ENCODE results near the gene WDFY1.
A peak's percentile ranks its signal among the peaks of the same experiment; 100 is the strongest.

WDFY1 gene, protein sequence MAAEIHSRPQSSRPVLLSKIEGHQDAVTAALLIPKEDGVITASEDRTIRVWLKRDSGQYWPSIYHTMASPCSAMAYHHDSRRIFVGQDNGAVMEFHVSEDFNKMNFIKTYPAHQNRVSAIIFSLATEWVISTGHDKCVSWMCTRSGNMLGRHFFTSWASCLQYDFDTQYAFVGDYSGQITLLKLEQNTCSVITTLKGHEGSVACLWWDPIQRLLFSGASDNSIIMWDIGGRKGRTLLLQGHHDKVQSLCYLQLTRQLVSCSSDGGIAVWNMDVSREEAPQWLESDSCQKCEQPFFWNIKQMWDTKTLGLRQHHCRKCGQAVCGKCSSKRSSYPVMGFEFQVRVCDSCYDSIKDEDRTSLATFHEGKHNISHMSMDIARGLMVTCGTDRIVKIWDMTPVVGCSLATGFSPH

DNA sequence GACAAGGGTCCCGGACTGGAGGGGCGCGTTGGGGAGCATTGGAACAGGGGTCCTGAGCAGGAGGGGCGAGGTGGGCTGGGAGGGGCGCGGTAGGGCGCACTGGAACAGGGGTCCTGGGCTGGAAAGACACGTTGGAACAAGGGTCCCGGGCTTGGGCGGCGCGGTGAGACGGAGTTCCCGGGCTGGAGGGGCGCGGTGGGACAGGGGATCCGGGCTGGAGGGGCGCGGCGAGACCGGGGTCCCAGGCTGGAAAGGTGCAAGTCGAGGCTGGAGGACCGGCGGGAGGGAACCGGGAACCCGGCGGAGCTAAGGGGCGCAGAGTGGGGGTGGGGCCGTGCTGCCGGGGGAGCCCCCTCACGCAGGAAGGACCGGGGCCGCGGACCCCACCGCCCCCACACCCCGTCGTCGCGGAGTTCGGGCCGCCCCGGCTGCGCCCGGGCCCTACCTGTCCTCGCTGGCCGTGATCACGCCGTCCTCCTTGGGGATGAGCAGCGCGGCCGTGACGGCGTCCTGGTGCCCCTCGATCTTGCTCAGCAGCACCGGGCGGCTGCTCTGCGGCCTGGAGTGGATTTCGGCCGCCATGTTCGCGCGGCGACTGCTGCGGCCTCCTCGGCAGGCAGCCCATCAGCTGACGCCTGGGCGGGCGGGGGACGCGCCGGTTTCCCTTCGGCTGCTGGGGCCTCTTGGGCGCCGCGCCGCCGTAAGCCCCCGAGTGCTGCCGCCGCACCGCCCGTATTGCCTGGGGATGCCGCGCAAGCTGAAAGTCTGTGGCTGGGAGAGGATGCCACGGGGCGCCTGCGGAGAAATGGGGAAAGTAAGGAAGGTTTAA, at the start of gene WDFY1:
Gene WDFY1, minus strand, starts transcription at position 633 of the 829 bp plus-strand sequence. Its CDS starts 51 bp downstream, at position 582.
- DNase-seq = peak; percentile 79

DNA sequence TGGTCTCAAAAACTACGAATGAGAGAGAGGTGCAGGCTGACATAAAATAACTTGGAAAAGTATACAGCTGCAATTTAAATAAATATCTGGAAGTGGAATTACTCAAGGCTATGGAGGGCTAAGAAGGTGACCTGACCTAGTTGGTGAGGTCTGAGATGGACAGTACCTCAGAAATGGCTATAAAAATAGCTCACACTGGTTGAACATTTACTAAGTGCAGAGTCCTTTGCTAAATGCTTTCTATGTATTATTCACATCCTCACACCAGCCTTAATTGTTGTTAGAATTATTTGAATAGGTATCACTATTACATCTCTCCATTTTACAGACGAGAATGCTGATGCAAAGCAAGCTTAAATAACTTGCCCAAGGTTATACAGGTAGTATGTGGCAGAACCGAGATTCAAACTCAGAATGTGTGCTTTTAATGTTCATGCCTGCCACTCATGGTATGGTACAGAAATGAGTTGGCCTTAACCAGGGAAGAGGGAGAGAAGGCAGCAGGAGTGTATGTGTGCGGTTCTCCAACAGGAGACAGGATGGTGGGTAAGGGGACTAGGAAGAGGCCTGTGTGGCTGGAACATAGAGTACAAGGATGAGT, 49.5 kb upstream of the WDFY1 start:
- no peak for DNase-seq

DNA sequence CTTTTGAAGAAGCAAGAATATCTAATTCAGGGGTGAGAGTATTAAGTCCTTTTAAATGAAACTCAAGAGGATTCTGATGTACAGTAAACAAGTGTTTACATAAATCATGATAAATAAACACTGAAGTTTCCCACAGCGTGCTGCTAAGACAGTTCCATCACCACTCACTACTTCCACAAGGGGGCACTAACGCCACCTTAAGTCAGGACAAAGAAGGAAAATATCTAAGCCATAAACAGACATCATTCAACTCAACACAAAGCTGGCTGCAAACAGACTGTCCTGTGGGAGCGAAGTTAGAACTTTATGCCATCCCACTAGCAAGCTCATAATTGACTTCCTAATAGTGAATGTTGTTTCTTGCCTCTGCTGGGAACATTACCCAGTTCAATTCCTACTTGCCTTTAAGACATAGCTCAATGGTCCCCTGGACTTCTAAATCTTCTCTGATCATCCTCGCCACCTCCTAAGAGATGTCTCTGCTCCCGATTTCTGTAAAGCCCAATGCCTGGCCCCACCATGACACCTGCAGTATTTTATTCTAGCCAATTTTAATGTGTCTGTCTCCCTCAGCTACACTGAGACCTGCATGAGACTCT, 48.6 kb upstream of the WDFY1 start:
- peak; percentile 56 for DNase-seq

DNA sequence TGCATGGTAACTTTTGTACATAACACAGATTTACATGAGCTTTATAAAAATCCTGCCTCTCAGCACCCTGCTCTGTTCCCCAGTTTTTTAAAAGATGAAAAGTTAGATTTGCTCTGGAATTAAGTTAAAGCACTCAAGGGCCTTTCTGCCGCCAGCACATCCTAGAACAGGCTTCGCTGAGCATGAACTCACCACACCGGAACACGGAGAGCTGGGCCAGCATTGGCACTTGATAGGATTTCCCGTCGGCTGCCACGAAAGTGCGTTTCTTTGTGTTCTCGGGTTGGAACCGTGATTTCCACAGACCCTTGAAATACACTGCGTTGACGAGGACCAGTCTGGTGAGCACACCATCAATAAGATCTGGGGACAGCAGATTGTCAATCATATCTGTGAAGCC, 46.5 kb upstream of the WDFY1 start:
- no peak for DNase-seq

DNA sequence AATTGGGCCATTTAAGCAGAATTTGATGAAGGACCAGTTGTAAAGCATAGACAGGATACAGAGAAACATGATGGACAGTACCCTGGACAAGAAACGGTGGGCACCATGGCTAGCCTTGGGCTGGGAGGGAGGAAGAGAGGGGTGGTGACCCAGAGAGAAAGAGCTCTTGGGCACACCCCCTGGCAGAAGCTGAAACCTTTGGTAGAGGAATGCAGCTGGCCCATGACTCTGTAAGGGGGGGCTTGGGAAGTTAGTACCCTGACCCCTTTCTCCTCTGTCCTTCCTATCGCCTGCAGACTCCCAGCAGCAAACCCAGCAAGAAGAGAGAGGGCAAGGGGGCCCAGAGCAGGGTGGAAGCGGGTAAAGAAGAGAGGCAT, 44.7 kb upstream of the WDFY1 start:
- DNase-seq = no peak

DNA sequence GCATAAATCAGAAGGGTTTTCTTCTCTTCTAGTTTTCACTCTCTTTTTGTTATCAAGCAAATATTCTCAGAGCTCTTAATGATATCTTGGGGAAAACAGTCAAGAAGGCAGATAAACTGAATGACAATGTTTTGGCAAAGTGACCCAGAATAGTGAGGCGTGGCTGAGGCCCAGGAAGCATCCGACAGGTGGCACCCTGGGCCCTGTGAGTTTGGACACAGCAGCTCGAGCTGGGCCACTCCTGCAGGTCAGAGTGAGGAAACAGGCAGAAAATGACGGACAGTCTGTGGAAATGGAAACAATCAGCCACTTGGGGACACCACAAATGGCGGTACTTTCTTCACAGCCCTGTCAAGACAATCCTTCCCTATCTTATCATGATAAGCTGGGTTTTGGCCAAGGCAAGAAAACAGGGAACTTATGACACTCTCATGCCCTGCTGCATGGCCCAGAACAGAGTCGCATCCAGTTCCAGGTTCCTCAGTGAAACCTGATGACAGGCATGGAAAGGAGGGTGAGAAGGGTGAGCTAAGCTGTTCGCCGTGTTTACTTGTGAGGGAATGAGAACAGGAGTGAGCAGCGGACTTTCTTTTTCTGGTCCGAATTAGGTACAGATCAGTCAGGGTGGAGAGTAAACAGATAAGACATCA, 44.2 kb upstream of the WDFY1 start:
- peak; percentile 11 for DNase-seq

DNA sequence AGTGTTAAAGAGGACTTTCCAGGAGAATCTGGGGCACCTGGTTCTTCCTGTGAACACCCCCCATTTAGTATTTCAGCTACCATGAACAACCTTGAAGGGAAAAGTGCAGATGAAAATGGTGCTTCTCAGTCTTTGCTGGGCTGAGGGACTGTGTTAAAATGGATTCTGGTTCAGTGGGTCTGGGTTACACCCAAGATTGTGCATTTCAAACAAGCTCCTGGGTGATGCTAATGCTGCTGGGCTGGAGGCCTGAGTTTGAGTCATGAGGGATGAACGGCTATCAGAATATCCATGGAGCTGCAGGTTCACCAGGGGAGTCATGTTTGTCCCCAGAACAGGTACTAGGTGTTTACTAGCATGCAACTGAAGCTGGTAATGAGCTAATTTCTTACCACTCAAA, 36.1 kb upstream of the WDFY1 start:
- DNase-seq = no peak

DNA sequence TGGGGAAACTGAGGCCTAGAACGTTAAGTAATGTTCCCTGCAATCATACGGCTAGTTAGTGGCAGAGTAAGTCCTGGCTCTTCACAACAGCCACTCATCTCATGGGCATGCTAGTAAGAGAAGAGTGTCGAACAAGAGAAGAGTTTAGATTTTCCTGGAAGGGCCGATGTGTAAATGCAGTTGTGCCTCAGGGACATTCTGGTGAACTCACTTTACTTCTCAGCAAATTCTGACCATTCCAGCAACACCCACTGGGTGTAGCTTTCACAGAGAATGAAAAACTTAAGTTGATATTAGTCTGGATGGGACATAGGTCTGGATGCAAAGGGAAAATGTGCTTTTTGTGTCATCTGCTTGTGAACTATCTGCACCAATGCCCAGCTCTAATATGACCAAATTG, 35.7 kb upstream of the WDFY1 start:
- no peak for DNase-seq

DNA sequence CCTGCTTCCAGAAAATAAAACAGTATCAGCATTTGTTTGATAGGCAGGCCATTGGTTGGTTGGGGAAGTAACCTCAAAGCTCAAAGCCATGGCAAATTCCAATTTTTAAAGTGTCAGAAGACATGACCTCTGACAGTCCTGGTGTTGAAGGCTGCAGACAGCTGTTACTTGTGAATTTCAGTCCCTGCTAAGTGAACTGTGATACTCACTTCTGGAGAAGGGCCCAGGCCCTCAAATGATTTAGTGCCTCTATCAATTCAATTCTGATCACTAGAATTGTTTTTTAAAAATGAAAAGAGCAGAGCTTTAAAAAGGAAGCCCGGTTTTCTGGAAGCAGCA, 35.2 kb upstream of the WDFY1 start:
- DNase-seq = no peak

DNA sequence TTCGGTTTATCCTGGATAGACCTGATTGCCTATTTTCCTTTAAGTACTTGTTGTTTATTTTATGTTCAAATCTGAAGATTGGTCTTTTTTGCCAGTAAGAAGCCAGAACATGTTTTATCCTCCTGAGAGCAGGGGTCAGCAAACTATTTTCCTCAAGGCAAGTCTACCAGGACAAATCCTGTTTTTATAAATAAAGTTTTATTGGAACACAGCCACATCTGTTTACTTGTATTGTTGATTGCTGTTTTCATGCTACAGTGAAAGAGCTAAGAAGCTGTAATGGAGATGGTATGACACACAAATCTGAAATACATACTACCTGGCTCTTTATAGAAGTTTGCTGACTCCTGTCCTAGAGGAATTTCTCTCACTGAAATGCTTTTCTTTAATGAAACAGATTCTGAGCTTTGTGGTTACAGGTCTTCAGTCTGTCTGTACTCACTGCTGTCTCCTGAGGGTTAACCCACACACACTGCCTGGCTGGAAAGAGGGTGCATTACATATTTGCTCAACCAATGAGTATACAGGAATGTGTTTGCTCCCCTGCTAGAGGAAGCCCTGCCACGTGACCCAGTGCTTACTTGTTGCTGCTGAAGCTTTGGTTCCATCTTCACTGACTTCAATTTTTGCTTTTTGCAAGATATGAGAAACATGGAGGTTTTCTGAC, 34.7 kb upstream of the WDFY1 start:
- no peak for DNase-seq

DNA sequence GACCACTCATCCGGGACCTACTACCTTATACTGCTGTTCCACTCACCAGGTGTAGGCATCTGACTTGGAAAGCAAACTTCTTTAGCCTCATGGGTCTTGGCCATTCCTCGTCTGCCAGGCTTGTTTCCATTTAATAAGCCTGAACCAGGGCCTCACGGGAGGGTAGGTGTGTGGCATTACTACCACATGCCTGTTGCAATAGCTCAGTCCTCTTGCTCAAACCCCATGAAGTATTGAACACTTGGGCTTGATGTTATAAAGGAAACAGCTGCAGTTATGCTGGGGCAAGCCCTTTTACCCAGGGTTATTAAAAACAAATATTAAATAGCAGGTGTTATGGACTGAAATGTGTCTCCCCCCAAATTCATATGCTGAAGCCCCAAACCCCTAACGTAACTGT, 33.3 kb upstream of the WDFY1 start:
- DNase-seq = no peak

DNA sequence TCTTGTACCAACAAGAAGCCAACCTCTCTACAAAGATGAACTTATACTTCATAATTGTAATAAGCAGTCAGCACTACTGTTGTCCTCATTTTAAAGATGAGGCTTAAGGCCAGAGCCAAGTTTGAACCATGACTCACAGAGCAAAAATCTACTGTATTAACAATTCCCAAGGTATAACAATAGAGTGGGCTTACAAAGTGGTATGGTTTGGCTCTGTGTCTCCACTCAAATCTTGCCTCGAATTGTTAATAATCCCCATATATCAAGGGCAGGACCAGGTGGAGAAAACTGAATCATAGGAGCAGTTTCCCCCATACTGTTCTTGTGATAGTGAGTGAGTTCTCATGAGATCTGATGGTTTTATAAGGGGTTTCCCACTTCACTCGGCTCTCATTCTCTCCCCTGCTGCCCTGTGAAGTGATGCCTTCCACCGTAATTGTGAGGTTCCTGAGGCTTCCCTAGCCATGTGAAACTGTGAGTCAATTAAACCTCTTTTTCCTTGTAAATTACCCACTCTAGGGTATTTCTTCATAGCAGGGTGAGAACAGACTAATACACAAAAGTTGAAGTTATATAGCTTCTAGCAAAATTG, 31.6 kb upstream of the WDFY1 start:
- no peak for DNase-seq

DNA sequence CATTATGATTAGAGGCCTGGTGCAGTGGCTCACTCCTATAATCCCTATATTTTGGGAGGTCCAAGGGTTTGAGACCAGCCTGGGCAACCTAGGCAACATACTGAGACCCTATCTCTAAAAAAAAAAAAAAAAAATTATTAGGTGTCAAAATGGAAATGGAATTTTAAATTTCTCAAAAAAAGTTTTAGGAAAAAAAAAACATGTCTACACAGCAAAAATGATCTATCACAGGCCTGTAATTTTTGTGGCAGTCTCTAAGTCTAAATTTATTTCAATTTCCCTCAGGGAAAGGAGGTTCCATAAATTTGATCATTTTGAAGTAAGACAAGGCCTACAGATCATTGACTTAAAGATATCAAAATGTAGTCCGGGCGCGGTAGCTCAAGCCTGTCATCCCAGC, 28.5 kb upstream of the WDFY1 start:
- no peak for DNase-seq

DNA sequence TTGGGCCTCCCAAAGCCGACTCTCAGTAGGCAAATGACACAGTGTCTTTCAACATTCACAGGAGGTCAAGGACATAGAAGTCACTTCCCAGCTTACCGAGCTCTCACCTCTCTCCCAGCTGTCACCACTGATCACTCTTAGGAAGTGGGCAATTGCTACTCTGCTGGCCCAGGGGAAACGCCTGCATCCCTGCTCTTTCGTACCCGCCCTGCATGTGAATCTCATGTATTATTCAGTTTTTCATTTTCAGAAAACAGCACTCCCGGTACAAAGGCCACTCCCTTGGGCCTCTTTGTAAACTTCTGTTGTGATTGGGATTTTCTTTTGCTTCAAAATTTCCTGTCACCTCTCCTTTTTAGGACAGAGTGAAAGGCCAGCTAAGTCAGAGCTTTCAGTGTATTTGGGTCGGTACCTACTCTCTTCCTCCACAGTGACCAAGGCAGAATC, 27.5 kb upstream of the WDFY1 start:
- no peak for DNase-seq

DNA sequence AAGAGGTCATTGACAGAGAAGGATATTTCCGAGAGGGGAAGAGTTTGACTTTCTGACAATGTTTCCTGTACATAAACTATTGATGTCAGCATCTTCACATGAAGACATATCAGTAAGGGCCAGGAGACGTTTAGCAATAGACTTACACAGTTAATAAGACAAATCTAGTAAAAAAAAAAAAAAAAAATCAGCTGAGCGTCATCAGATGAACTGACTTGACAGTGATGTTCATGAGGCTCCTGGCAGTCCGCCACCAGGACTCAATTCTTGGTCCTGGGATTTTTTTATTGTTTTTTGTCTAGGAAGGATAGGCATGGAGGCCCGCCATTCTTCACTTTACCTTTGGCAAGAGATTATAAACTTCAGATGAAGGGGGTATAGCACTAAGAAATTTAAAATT, 26.6 kb upstream of the WDFY1 start:
- no peak for DNase-seq

DNA sequence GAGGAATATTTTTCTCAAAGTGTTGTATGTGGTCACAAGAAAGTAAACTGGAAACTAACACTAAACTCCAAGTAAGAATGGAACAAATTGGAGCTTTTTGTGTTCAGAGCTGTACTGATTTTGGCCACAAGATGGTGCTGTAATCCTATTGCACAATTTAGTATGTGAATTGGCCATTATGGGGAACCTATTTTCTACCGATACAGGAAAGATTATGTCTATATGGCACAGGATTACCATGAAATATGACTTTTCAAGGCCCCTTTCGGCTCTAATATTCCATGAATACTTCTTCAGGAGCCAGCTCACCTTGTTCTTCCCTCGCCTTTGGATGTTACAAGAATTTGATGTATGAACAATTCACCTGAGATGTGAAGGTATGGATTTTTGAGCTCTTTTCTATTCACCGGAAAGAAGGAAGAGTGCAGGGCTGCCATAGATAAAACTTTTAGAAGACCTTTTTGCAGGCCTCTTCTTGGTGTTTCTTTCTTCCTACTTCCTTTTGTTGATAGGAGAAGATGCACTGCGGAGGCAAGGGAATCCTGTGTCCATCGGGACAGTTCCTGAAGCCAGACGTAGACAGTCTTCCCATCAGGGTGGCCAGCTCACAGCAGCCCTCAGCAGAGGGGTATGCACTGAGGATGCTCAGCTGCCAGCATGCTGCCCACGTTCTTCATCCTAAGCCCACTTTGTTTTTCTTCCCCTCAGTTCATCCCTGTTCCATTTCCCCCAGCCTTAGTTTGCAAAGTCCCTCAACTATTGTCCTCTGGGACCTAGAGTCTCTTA, 25.4 kb upstream of the WDFY1 start:
- DNase-seq = peak; percentile 54

DNA sequence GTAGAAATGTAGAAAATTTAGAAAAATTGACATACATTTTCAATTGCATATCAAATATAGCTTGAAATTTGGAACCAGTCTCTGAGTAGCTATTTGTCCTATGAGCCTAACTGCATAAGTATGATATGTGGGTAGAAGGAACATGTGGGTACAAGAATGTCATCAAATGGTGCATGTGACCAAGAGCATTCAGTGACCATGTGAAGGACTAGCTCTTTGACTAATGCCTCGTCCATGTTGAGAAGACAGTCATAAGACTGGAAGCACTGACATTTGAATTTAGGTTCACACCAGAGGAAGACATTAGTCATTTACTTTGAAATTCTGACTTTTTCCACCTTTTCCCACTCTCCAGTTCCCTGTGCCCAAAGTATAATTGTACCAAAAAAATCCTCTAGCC, 24.7 kb upstream of the WDFY1 start:
- peak; percentile 6 for DNase-seq

DNA sequence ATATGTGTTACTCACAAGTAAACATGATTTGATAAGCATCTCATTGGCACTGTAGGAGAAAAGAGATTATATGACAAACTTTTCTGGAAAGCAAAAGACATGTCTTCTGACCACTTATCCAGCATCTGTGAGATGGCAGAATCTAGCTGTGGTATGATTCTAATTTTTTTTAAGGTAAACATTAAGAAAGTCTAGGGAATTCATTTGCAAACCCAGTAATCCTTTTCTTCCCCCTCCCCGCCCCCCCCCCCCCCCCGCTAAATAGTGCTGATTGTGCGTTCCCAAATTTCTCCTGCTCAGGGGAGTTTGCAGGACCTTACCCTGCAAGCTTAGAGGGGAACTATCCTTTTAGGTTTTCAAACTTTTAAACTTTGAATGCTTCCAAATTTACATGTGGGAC, 24.2 kb upstream of the WDFY1 start:
- DNase-seq = no peak

DNA sequence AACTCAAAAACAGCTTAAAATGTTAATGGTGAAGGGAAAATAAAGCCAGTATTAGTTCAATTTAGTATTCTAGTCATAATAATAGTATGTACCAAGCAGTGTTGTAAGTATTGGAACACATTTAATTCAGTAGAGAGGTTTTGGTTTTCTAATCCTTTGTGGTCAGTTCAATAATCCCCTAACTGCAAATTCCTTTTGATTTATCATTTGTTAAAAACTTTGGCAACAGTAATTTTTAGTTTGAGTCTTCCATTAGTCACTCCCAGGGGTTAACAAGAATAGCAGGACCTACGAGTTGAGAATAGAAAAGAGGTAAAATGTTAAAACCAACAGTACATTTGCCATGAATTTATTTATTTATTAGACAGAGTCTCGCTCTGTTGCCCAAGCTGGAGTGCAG, 22.8 kb upstream of the WDFY1 start:
- DNase-seq = no peak

DNA sequence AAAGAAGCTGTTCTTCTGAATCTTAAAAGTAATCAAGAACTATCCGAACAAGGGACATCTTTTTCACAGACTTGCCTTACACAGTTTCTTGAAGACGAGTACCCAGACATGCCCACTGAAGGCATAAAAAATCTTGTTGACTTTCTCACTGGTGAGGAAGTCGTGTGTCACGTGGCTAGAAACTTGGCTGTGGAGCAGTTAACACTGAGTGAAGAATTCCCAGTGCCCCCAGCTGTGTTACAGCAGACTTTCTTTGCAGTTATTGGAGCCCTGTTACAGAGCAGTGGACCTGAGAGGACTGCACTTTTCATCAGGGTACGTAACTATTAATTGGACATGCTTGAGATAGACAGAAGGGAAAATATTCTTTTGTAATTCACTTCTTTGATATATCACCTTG, 14.6 kb upstream of the WDFY1 start:
- DNase-seq = peak; percentile 40
